ENCODE measurements around the gene LIX1L.

LIX1L gene

GRCh38 chr1:145957443-145958319, at the start of gene LIX1L:
TSS of gene LIX1L (minus strand) at chr1:145958017. CDS start at chr1:145957927, 90 bp downstream.
- DNase-seq: peak; percentile 90 to 92

DNA sequence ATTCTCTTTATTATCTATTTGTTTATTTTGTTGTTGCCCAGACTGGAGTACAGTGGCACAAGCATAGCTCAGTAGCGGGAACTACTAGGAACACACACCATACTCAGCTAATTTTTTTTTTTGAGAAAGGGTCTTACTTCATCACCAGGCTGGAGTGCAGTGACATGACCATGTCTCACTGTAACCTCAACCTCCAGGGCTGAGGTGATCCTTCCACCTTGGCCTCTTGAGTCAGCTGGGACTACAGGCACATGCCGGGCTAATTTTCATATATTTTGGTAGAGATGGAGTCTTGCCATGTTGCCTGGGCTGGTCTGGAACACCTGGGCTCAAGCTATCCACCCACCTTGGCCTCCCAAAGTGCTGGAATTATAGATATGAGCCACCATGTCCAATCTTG, 43.9 kb upstream of the LIX1L start:
- DNase-seq: no peak

- no peak for DNase-seq
Observed at GRCh38 chr1:145999321-146000024, 41.7 kb upstream of the LIX1L start.

DNA sequence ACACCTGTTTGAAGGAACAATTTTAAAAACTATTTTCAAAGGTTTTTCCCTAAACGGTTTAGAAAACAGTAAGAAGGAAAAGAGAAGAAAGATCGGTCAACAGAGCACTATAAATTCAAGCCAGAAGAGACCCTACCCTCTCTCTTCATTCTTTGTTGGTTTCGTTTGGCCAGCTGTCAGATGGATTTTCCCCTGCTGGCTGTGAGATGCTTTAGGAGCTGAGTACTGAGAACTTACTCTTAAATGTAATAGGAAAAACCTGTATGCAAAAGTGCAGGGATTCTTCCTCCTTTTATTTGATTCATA, 39.9 kb upstream of the LIX1L start:
- no peak for DNase-seq

- DNase-seq: no peak
Observed at GRCh38 chr1:145997016-145997717, 39.4 kb upstream of the LIX1L start.

GRCh38 chr1:145996433-145997015, 38.7 kb upstream of the LIX1L start, which contains the start of gene TXNIP:
TSS of gene TXNIP (minus strand) at chr1:145996579. CDS start at chr1:145996266, 313 bp downstream.
- DNase-seq: peak; percentile 96 to 98

GRCh38 chr1:145995964-145996432, 38.2 kb upstream of the LIX1L start:
- DNase-seq: no peak

DNA sequence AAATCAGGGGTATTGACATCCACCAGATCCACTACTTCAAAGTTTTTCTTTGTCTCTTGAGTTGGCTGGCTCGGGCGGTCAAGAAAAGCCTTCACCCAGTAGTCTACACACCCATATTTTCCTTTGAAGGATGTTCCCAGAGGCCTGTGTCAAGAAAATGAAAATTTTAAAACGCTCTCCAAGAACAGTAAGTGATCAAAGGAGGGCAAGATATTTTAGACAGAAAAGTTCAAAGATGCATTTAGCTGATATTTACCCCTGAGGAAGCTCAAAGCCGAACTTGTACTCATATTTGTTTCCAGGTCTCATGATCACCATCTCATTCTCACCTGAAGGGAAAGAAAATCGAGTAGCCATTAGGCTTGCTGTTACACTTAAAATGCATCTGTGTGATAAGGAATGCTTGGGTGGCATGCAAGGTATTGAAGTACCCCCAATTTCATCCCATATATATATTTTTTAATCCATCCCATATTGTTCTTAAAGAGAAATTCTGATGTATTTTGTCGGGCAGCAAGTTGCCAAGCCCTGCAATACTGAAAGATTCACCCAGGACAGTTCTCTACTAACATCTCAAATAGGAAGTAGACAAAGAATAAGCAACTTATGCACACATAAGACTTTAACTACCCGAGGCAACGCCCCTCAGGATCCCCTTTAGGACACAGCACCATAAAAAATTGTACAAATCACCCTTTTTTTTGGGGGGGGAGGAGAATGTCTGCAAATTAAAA, 37.5 kb upstream of the LIX1L start:
- no peak for DNase-seq

GRCh38 chr1:145994391-145995120, 36.7 kb upstream of the LIX1L start:
- no peak for DNase-seq

DNA sequence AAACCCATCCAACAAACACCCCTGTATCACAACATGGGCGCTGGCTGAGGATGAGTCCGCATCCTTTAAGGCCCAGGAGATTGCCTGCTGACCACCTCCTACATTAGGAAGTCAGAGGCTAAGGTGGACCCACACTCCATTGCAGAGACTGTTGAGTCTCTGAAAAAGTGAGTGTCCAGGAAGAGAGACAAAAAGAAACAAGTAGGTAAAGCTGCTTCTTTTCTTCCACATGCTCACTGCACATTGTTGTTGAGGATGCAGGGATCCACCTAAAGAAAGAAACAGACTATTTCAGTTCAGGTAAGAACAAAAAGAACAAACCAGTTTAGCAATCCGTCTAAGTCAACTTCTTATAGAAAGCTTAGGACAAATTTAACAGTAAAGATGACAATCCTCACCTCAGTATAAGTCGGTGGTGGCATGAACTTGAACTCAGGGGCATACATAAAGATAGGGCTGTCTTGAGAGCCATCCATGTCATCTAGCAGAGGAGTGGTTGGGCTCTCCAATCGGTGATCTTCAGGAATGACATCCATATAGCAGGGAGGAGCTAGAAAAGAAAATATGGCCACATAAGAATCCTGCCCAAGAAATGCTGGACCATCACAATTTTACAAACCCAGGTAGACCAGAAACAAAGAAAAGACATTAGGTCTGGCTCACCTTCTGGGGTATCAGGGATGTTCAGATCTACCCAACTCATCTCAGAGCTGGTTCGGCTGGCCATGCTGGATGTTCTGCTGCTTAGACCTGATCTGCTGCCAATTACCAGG, 36.0 kb upstream of the LIX1L start:
- DNase-seq: no peak

- DNase-seq: no peak
Observed at GRCh38 chr1:145992958-145993617, 35.3 kb upstream of the LIX1L start.

DNA sequence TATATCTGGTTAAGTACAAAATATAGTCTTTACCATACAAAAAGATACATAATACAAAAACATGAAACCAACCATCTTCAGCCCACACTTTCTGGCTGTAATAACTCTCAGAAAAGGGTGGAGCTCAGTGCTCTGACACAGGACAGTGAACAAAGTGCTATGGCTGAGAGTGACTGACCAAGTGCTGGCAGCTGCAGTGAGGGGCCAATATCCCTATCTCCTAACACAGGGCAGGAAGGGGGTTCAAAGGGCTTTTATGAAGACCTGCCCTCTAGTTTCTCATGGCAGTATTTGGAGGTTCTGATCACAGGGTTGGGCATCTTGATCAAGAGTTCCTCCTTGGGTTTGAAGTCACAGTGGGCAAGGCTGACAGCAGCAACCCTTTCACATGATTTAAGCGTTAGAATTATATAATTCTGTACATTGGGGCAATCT, 34.7 kb upstream of the LIX1L start:
- DNase-seq: no peak

- no peak for DNase-seq
Observed at GRCh38 chr1:145991735-145992412, 34.1 kb upstream of the LIX1L start.

DNA sequence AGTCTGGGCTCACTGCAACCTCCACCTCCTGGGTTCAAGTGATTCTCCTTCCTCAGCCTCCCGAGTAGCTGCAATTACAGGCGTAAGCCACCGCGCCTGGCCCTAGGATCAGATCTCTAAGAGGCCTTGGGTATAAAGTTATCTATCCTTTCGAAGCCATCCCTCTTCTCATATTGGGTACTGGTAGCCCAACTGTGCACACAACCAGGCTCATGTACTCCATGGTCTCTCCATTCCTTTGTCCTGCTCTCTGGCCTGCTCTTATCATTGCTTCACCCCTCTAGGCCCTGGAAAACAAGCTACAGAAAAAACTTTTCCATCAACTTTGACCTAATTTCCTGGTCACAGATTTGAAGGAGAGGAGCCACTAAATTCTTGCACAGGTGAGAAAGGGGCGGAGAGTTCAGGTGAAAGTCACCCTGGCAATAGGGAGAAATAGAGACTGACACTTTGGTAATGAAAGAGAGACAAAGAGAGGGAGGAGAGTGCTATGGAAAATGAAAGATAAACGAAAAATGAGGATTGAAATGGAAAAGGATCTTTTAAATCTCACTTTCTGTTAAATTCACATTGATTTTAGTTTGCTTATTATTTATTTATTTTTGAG, 32.5 kb upstream of the LIX1L start:
- DNase-seq: no peak

DNA sequence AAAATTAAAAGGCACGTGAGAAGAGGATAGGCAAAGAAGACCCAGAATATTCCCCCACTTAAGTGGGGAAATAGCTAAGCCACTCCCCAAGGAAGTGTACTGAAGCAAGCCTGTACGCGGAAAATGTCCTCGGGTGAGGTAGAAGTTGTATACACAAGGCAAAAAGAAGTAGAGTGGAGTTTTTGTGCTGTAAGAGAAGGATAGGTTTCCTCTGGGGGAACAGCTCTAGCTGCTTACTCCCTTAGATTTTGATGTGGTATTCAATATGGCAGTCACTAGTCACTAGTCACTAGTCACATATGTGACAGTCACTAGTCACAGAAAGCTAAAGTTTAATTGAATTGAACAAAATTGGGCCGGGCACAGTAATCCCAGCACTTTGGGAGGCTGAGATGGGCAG, 31.0 kb upstream of the LIX1L start:
- no peak for DNase-seq

GRCh38 chr1:145987926-145988325, 30.1 kb upstream of the LIX1L start:
- no peak for DNase-seq

DNA sequence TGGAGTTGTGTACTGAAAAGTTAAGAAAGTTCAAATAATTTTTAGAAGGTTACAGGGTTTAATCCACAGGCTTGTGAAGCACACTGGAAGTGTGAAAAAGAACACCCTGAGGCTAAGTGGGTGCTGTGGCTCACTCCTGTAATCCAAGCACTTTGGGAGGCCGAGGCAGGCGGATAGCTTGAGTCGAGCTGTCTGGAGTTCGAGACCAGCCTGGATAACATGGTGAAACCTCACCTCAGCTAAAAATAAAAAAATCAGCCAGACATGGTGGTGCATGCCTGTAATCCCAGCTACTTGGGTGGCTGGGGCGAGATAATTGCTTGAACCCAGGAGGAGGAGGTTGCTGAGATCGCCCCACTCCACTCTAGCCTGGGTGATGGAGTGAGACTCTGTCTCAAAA, 28.7 kb upstream of the LIX1L start:
- DNase-seq: no peak

GRCh38 chr1:145985502-145986439, 28.0 kb upstream of the LIX1L start:
- no peak for DNase-seq

Data from NCI-H1930 (cell line).